SK-N-SH (cell line): ENCODE measurements around the gene KCNB1.

Experiments
- EP300 ChIP-seq, 2 experiments: IDR thresholded peaks; 2 replicates each; pipeline versions ENCODE4 v1.4.0 to v1.6.1; 2012; ENCODE audit warnings: borderline replicate concordance in 1 of 2, low read depth in 1 of 2, low read length in 1 of 2
- FOXJ3 ChIP-seq: sonication (generic); formaldehyde crosslinking; IDR thresholded peaks from 2 replicates; pipeline ENCODE4 v1.5.1; 2020; ENCODE audit warnings: mild to moderate bottlenecking, missing genetic modification reagents
- SMC3 ChIP-seq: IDR thresholded peaks from 2 replicates; pipeline ENCODE4 v1.6.1; 2012; ENCODE audit warnings: low read depth, low read length, improper control_type of control experiment
- TF ChIP-seq, protein P1 (sequence below): fragments of 150-350 bp; IDR thresholded peaks from 2 replicates; pipeline ENCODE4 v1.6.1; 2016; ENCODE audit warnings: mild to moderate bottlenecking, low read depth, low read length
- TF ChIP-seq, protein P2 (sequence below): fragments of 200-600 bp; sonication (generic); IDR thresholded peaks from 2 replicates; pipeline ENCODE4 v1.6.1; 2017; ENCODE audit warnings: antibody characterized with exemption, mild to moderate bottlenecking, moderate library complexity

DNA sequence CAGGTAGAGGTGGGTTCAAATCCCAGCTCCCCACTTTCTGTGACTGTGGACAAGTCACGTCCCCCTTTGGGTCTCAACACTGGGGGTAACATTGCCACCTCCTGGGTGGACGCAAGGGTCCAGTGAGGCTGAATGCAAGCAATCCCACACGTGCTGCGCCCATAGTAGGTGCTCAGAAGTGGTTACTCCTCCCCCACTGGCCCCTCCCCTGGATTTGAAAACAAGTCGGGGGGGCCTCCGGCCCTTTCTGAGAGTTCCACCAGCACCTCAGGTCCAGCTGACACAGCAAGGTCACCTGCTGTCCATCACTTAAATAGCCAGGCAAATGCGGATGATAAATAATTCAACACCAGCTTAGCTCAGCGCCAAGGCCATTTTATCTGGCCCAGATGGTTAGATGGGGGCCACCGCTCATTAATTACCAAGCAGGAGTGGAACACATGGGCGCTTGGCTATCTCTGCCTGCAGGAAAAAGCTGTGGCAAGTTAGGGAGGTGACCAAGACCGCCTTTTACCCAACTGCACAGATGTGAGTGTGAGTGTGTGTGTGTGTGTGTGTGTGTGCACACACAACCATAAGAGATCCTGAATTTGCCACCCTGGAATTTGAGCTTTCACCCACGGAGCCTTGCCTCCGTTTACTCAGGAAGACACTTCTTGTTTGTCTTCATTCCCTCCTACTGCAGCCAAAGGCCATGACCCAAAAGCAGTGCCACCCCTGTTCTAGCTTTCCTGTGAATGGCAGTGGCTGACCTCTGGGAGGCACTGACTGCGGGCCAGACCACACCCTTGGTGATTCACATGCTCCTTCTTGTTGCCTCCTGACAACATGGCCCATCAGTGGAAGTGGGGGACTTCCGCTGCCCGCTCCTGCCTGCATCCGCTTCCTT lies 34.7 kb upstream of the KCNB1 start:
- TF ChIP-seq, protein P1, sequence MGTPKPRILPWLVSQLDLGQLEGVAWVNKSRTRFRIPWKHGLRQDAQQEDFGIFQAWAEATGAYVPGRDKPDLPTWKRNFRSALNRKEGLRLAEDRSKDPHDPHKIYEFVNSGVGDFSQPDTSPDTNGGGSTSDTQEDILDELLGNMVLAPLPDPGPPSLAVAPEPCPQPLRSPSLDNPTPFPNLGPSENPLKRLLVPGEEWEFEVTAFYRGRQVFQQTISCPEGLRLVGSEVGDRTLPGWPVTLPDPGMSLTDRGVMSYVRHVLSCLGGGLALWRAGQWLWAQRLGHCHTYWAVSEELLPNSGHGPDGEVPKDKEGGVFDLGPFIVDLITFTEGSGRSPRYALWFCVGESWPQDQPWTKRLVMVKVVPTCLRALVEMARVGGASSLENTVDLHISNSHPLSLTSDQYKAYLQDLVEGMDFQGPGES: no peak
- TF ChIP-seq FOXJ3 (CRISPR knock-in tag) (no peak), EP300 (IDR thresholded peaks at IDR 0.05; ENCODE audit: borderline replicate concordance in 1 of 2, low read depth in 1 of 2, low read length in 1 of 2) (no peak), SMC3 (no peak)
- TF ChIP-seq, protein P2, sequence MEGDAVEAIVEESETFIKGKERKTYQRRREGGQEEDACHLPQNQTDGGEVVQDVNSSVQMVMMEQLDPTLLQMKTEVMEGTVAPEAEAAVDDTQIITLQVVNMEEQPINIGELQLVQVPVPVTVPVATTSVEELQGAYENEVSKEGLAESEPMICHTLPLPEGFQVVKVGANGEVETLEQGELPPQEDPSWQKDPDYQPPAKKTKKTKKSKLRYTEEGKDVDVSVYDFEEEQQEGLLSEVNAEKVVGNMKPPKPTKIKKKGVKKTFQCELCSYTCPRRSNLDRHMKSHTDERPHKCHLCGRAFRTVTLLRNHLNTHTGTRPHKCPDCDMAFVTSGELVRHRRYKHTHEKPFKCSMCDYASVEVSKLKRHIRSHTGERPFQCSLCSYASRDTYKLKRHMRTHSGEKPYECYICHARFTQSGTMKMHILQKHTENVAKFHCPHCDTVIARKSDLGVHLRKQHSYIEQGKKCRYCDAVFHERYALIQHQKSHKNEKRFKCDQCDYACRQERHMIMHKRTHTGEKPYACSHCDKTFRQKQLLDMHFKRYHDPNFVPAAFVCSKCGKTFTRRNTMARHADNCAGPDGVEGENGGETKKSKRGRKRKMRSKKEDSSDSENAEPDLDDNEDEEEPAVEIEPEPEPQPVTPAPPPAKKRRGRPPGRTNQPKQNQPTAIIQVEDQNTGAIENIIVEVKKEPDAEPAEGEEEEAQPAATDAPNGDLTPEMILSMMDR: no peak
